A549 (cell line): ENCODE data around the gene SNCAIP. TPM values are rescaled to one million over a fixed set of nuclear protein-coding genes. Genes with fewer than 3 reads are reported as not detected.

Experiments
- ATAC-seq, 2 experiments: fragments of 200-7000 bp in 1 of 2; fragments of >200 bp in 1 of 2; cut with Nextera tagmentation in 1 of 2; cut with Tn5 transposase in 1 of 2; 3 replicates each; pipeline versions ENCODE4 v1.8.0 to v1.9.1; 2018 to 2020; ENCODE audit warnings: mild to moderate bottlenecking in 1 of 2, moderate library complexity in 1 of 2
- CTCF ChIA-PET: fragments of 300-600 bp; sonication (Branson Sonifier 250); formaldehyde crosslinking; extraction: SDS; loops from one replicate; lab custom pipeline; 2021; ENCODE audit warnings: antibody characterized with exemption, inconsistent platforms; lab: Yijun Ruan, JAX
- POLR2A ChIA-PET: fragments of 350-600 bp; formaldehyde crosslinking; extraction: SDS; loops from one replicate; lab custom pipeline; 2021; ENCODE audit warnings: antibody characterized with exemption, inconsistent platforms; lab: Yijun Ruan, JAX
- DNase-seq, 2 experiments: peaks; one replicate each; pipeline versions ENCODE4 v3.0.0 to v3.0.0-alpha.2; 2011 to 2016; ENCODE audit warnings: low read depth in 1 of 2, low spot score in 1 of 2
- FAIRE-seq: peaks from 2 replicates; lab custom pipeline; 2011; peaks lifted over from hg19 to GRCh38; lab: Jason Lieb, UNC
- H3K27ac ChIP-seq, 2 experiments: fragments of >200 bp; sonication (Bioruptor Twin); formaldehyde crosslinking; 3 replicates each; pipeline ENCODE4 v1.5.1; 2016 to 2017
- H3K4me1 ChIP-seq: fragments of >200 bp; sonication (Bioruptor Twin); formaldehyde crosslinking; 3 replicates; pipeline ENCODE4 v1.6.1; 2016
- H3K4me2 ChIP-seq: fragments of >200 bp; sonication (Bioruptor Twin); formaldehyde crosslinking; 3 replicates; pipeline ENCODE4 v1.6.1; 2016
- H3K4me3 ChIP-seq: fragments of >200 bp; sonication (Bioruptor Twin); formaldehyde crosslinking; 3 replicates; pipeline ENCODE4 v1.5.1; 2016
- H3K9me3 ChIP-seq: fragments of >200 bp; sonication (Bioruptor Twin); formaldehyde crosslinking; 3 replicates; pipeline ENCODE4 v1.6.1; 2016
- BCL3 ChIP-seq: fragments of >200 bp; sonication (Bioruptor Twin); formaldehyde crosslinking; IDR thresholded peaks from 3 replicates; pipeline ENCODE4 v1.6.1; 2016
- BHLHE40 ChIP-seq: IDR thresholded peaks from 2 replicates; pipeline ENCODE4 v1.6.1; 2012; ENCODE audit warnings: low read depth, low read length, inconsistent platforms
- CHD4 ChIP-seq: fragments of 200-600 bp; sonication (generic); IDR thresholded peaks from 2 replicates; pipeline ENCODE4 v1.6.1; 2016; ENCODE audit warnings: antibody characterized with exemption, mild to moderate bottlenecking, borderline replicate concordance
- E2F6 ChIP-seq: IDR thresholded peaks from 2 replicates; pipeline ENCODE4 v1.6.1; 2012; ENCODE audit warnings: low read depth, borderline replicate concordance
- EHF ChIP-seq: fragments of 250-450 bp; sonication (Bioruptor Pico); IDR thresholded peaks from 2 replicates; pipeline ENCODE4 v1.5.0; 2020; ENCODE audit warnings: mild to moderate bottlenecking
- ELK1 ChIP-seq: fragments of 150-350 bp; IDR thresholded peaks from 2 replicates; pipeline ENCODE4 v1.6.1; 2014; ENCODE audit warnings: low read depth, mild to moderate bottlenecking, low read length
- FOXS1 ChIP-seq: fragments of 250-450 bp; sonication (Bioruptor Pico); IDR thresholded peaks from 2 replicates; pipeline ENCODE4 v1.5.0; 2020; ENCODE audit warnings: mild to moderate bottlenecking, moderate library complexity
- GATA3 ChIP-seq: IDR thresholded peaks from 2 replicates; pipeline ENCODE4 v1.6.1; 2012; ENCODE audit warnings: borderline replicate concordance
- HOXA7 ChIP-seq: fragments of 250-450 bp; sonication (Bioruptor Pico); IDR thresholded peaks from 2 replicates; pipeline ENCODE4 v1.5.0; 2020; ENCODE audit warnings: mild to moderate bottlenecking, moderate library complexity
- HOXB5 ChIP-seq: fragments of 250-450 bp; sonication (Bioruptor Pico); IDR thresholded peaks from 2 replicates; pipeline ENCODE4 v1.5.0; 2020; ENCODE audit warnings: mild to moderate bottlenecking, moderate library complexity
- JUN ChIP-seq, 2 experiments: fragments of >200 bp; sonication (Bioruptor Twin); formaldehyde crosslinking; IDR thresholded peaks; 2 replicates in 1 of 2; 3 replicates in 1 of 2; pipeline ENCODE4 v1.6.1; 2016 to 2017
- MAX ChIP-seq: IDR thresholded peaks from 2 replicates; pipeline ENCODE4 v1.6.1; 2012
- PHF8 ChIP-seq: fragments of 200-600 bp; sonication (generic); IDR thresholded peaks from 2 replicates; pipeline ENCODE4 v1.6.1; 2016; ENCODE audit warnings: low read depth, mild to moderate bottlenecking, antibody characterized with exemption, moderate library complexity, borderline replicate concordance
- POLR2A ChIP-seq: IDR thresholded peaks from 2 replicates; pipeline ENCODE4 v1.6.1; 2012; ENCODE audit warnings: mild to moderate bottlenecking, low read length
- POLR2AphosphoS2 ChIP-seq: conservative IDR thresholded peaks from 2 replicates; pipeline ENCODE4 v1.6.1; 2012; ENCODE audit warnings: low read length, improper control_type of control experiment, inconsistent platforms
- RARB ChIP-seq: fragments of 250-450 bp; sonication (Bioruptor Pico); IDR thresholded peaks from 2 replicates; pipeline ENCODE4 v1.8.0; 2021; ENCODE audit warnings: mild to moderate bottlenecking, moderate library complexity
- TFCP2L1 ChIP-seq: fragments of 250-450 bp; sonication (Bioruptor Pico); IDR thresholded peaks from 2 replicates; pipeline ENCODE4 v1.5.0; 2021; ENCODE audit warnings: mild to moderate bottlenecking
- TP53 ChIP-seq: fragments of 250-450 bp; sonication (Bioruptor Pico); IDR thresholded peaks from 2 replicates; pipeline ENCODE4 v1.5.0; 2021; ENCODE audit warnings: mild to moderate bottlenecking, moderate library complexity
- ZFP36 ChIP-seq: fragments of 450-650 bp; IDR thresholded peaks from 2 replicates; pipeline ENCODE4 v1.6.1; 2014; ENCODE audit warnings: borderline replicate concordance; ENCODE audit not compliant: partially characterized antibody
- WGBS: methylation state at CpG from one replicate; pipeline ENCODE4 v1.1.6; 2017; ENCODE audit errors: missing lambda C conversion rate; 5-methylcytosine and 5-hydroxymethylcytosine counted together
- polyA plus RNA-seq, 4 experiments: library from polyadenylated mRNA; depleted of rRNA in 3 of 4; stranded (reverse); fragments of >200 nt; fragmentation: RNase III in 1 of 4; extraction: RNeasy Plus Mini Kit Qiagen cat#74134 plus additional on column Dnase treatment in 1 of 4; gene quantifications; 2 replicates in 3 of 4; 3 replicates in 1 of 4; pipeline ENCODE4 v1.2.3, GENCODE V29; 2011 to 2017
- TF ChIP-seq, protein P1 (sequence below): fragments of 450-650 bp; IDR thresholded peaks from 2 replicates; pipeline ENCODE4 v1.6.1; 2014; ENCODE audit warnings: antibody characterized with exemption

Gene SNCAIP
- polyA plus RNA-seq, 2 of the 4 experiments (the other 2 are of a cell fraction), result 0.03 to 0.04 TPM

DNA sequence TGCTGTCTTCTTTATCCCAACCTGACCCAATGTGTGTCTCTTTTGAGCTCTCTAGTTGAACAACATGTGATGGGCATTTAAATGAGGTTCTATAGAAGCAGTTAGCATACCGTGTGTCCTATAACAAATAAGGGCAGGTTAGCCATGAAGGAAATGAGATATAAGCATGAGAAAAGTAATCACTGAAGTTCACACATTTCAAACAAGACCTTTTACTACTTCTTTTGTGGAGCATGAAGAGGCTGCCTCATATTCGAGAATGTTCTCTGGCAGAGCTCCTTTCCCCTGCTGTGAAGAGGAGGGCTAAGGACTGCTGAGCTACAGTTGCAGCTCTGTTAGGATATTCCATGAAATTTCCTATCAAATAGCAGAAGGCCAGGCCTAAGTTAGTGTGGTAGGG, 15.2 kb upstream of the SNCAIP start (continued):
- TF ChIP-seq BCL3 (no peak), HOXA7 (no peak), TP53 (CRISPR knock-in tag) (no peak), CHD4 (no peak)

- TF ChIP-seq BHLHE40 (no peak), POLR2A (no peak), PHF8 (no peak)
- TF ChIP-seq, protein P1, sequence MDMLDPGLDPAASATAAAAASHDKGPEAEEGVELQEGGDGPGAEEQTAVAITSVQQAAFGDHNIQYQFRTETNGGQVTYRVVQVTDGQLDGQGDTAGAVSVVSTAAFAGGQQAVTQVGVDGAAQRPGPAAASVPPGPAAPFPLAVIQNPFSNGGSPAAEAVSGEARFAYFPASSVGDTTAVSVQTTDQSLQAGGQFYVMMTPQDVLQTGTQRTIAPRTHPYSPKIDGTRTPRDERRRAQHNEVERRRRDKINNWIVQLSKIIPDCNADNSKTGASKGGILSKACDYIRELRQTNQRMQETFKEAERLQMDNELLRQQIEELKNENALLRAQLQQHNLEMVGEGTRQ, result no peak
- Histone ChIP-seq H3K27ac (no peak overlapping the region), H3K4me2 (no peak overlapping the region), H3K4me1 (no peaks in the 10 kb centered on the region), H3K9me3 (no peaks in the 10 kb centered on the region), H3K4me3 (no peak overlapping the region)
- FAIRE-seq, result no peak
- DNase-seq, result no peak
- WGBS, result 51% methylated on average over 6 of the region's 6 CpGs
- POLR2A ChIA-PET, result interaction anchor here (0.6 kb wide), 1 partner anchor 58 kb away, joined by 7 read pairs; no protein-coding TSS in a partner anchor
- CTCF ChIA-PET, result interaction anchor here (1.9 kb wide), 1 partner anchor 102 kb away, joined by 4 read pairs; no protein-coding TSS in a partner anchor
- no peak for ATAC-seq
Measured at GRCh38 chr5:122297587-122298298, 14.3 kb upstream of the SNCAIP start.

DNA sequence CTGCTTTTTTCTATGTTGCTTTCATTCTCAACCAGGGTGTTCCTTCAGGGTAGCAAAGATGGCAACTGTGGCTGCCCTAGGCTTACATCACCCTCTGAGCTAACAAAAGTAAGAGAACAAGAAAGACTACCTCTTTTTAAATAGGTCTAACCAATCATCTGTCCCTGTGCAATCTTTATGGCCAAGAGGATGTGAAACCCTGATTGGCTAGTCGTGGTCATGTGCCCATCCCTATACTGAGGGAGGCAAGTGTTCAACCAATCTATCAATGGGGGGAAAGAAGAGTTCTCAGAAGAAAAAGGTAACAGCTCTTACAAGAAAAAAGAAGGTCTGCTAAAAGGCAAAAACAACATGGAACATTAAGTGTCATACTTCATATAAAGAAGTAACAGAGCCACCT, 11.7 kb upstream of the SNCAIP start:
- Histone ChIP-seq H3K4me3 (no peak overlapping the region), H3K4me1 (no peaks in the 10 kb centered on the region), H3K9me3 (no peaks in the 10 kb centered on the region), H3K27ac (no peak overlapping the region), H3K4me2 (no peak overlapping the region)
- 0% methylated on average over 1 of the region's 1 CpG for WGBS
- no peak for FAIRE-seq
- DNase-seq, result no peak
- no peak for ATAC-seq
- ChIA-PET POLR2A (no interaction called here), CTCF (interaction anchor here (1.0 kb wide), 1 partner anchor 9 kb away, joined by 4 read pairs; no protein-coding TSS in a partner anchor)
- TF ChIP-seq EHF (CRISPR knock-in tag) (no peak), RARB (CRISPR knock-in tag) (no peak), HOXB5 (CRISPR knock-in tag) (no peak), JUN (IDR thresholded peaks at IDR 0.05) (no peak), GATA3 (no peak), TFCP2L1 (CRISPR knock-in tag) (no peak), MAX (no peak), E2F6 (no peak), ZFP36 (no peak), POLR2AphosphoS2 (no peak), FOXS1 (no peak), ELK1 (no peak), TP53 (CRISPR knock-in tag) (no peak)
